Caco-2 (cell line): Measurements from ENCODE around the gene CRADD. TPM values are rescaled to one million over a fixed set of nuclear protein-coding genes. Genes with fewer than 3 reads are reported as not detected.
"Not testable (repeated sequence)": the region's sequence is repeated elsewhere in the genome, so short reads cannot be mapped to it uniquely, and the experiment has no call there.

ENCODE experiments used
- BruUV-seq: library from RNA; stranded (reverse); fragments of 400-500 nt; replicated peaks from 2 replicates; lab custom pipeline; 2021; lab: Mats Ljungman, UMichigan
- CTCF ChIA-PET: fragments of 300-600 bp; sonication (Branson Sonifier 250); formaldehyde crosslinking; loops from one replicate; lab custom pipeline; 2022; ENCODE audit warnings: antibody characterized with exemption; lab: Charles Lee
- POLR2A ChIA-PET: fragments of 300-600 bp; sonication (Branson Sonifier 250); formaldehyde crosslinking; loops from one replicate; lab custom pipeline; 2022; ENCODE audit warnings: antibody characterized with exemption; lab: Charles Lee
- DNase-seq, 2 experiments: peaks; one replicate each; pipeline versions ENCODE4 v3.0.0 to v3.0.0-alpha.2; 2020 to 2022
- H3K27me3 ChIP-seq: replicated peaks from 2 replicates; pipeline ENCODE4 v1.6.0; 2011; ENCODE audit warnings: low read length; ENCODE audit not compliant: control insufficient read depth, insufficient read depth
- H3K36me3 ChIP-seq: 2 replicates; pipeline ENCODE4 v1.5.1; 2011; ENCODE audit warnings: low read length; ENCODE audit not compliant: control insufficient read depth, insufficient read depth
- H3K4me1 ChIP-seq: fragments of 250-450 bp; sonication (Bioruptor Pico); 2 replicates; pipeline ENCODE4 v1.5.1; 2020; ENCODE audit warnings: mild to moderate bottlenecking
- H3K4me3 ChIP-seq: 2 replicates; pipeline ENCODE4 v1.5.1; 2011; ENCODE audit warnings: low read depth, mild to moderate bottlenecking, control low read depth, low read length
- H3K9me3 ChIP-seq: fragments of 250-450 bp; sonication (Bioruptor Pico); 2 replicates; pipeline ENCODE4 v1.5.1; 2020; ENCODE audit warnings: mild to moderate bottlenecking, moderate library complexity
- H3K27ac Mint-ChIP-seq: one replicate; pipeline ENCODE4 v1.8.0; 2022; ENCODE audit warnings: mixed read lengths; ENCODE audit not compliant: unreplicated experiment
- H3K27me3 Mint-ChIP-seq: one replicate; pipeline ENCODE4 v1.8.0; 2022; ENCODE audit warnings: mixed read lengths; ENCODE audit not compliant: insufficient read depth, unreplicated experiment
- H3K36me3 Mint-ChIP-seq: one replicate; pipeline ENCODE4 v1.8.0; 2022; ENCODE audit warnings: mild to moderate bottlenecking, mixed read lengths; ENCODE audit not compliant: insufficient read depth, unreplicated experiment
- H3K4me1 Mint-ChIP-seq: one replicate; pipeline ENCODE4 v1.8.0; 2022; ENCODE audit warnings: low read depth, mixed read lengths; ENCODE audit not compliant: unreplicated experiment
- H3K4me3 Mint-ChIP-seq: one replicate; pipeline ENCODE4 v1.8.0; 2022; ENCODE audit warnings: mild to moderate bottlenecking, moderate library complexity, mixed read lengths; ENCODE audit not compliant: unreplicated experiment
- H3K9me3 Mint-ChIP-seq: one replicate; pipeline ENCODE4 v1.8.0; 2022; ENCODE audit warnings: mixed read lengths; ENCODE audit not compliant: unreplicated experiment
- CTCF ChIP-seq, 2 experiments: fragments of 200-600 bp in 1 of 2; IDR thresholded peaks; 1 replicate in 1 of 2; 2 replicates in 1 of 2; pipeline versions ENCODE4 v1.5.1 to v1.8.0; 2011 to 2022; ENCODE audit warnings: antibody characterized with exemption in 1 of 2, control low read depth in 1 of 2, inconsistent platforms in 1 of 2, low read depth in 1 of 2, low read length in 1 of 2, mild to moderate bottlenecking in 1 of 2, moderate library complexity in 1 of 2; ENCODE audit not compliant: insufficient read depth in 1 of 2, severe bottlenecking in 1 of 2, unreplicated experiment in 1 of 2
- intact Hi-C: fragments of 100-400 bp; cut with micrococcal nuclease; formaldehyde crosslinking; loops from one replicate; pipeline ENCODE4 v1.10.0; 2022; ENCODE audit not compliant: unreplicated experiment
- total RNA-seq: library from RNA; stranded (reverse); gene quantifications from 2 replicates; pipeline ENCODE4 v1.2.3, GENCODE V29; 2022

The CRADD gene
- total RNA-seq, 1 experiment from 2014 or later: 29.2 TPM

- Mint-ChIP-seq H3K9me3 (no peaks in the 10 kb centered on the region), H3K4me1 (peaks cover 6% of the 10 kb centered on the region), H3K36me3 (peaks cover 14% of the 10 kb centered on the region), H3K27me3 (no peaks in the 10 kb centered on the region), H3K4me3 (no peak overlapping the region), H3K27ac (no peak overlapping the region)
- no peak for TF ChIP-seq CTCF (IDR thresholded peaks at IDR 0.05; ENCODE audit: insufficient read depth in 1 of 2, low read depth in 1 of 2, low read length in 1 of 2, severe bottlenecking in 1 of 2, unreplicated experiment in 1 of 2)
- no peak for DNase-seq
- CTCF ChIA-PET: no interaction called here
- H3K36me3 ChIP-seq: no peaks in the 10 kb centered on the region
- H3K9me3 ChIP-seq: no peaks in the 10 kb centered on the region
- BruUV-seq: no TSS peak
- H3K4me1 ChIP-seq: peaks cover 6% of the 10 kb centered on the region; the same call in 1 of the 2 replicates
- H3K27me3 ChIP-seq: no peaks in the 10 kb centered on the region
- intact Hi-C loops: no loop called here
- H3K4me3 ChIP-seq: no peak overlapping the region
- POLR2A ChIA-PET: no interaction called here
Observed at GRCh38 chr12:93796729-93797128, 119.6 kb downstream of the CRADD start.

GRCh38 chr12:93798279-93799151 is 121.3 kb downstream of the CRADD start:
- ChIA-PET POLR2A (no interaction called here), CTCF (no interaction called here)
- Histone ChIP-seq H3K36me3 (no peaks in the 10 kb centered on the region), H3K4me3 (no peak overlapping the region), H3K27me3 (no peaks in the 10 kb centered on the region), H3K9me3 (no peaks in the 10 kb centered on the region), H3K4me1 (peaks cover 6% of the 10 kb centered on the region; the same call in 1 of the 2 replicates)
- no peak for DNase-seq
- no TSS peak for BruUV-seq
- Mint-ChIP-seq H3K4me3 (no peak overlapping the region), H3K9me3 (no peaks in the 10 kb centered on the region), H3K36me3 (peaks cover 19% of the 10 kb centered on the region), H3K27me3 (no peaks in the 10 kb centered on the region), H3K4me1 (peaks cover 6% of the 10 kb centered on the region), H3K27ac (no peak overlapping the region)
- no peak for TF ChIP-seq CTCF (IDR thresholded peaks at IDR 0.05; ENCODE audit: insufficient read depth in 1 of 2, low read depth in 1 of 2, low read length in 1 of 2, severe bottlenecking in 1 of 2, unreplicated experiment in 1 of 2)
- intact Hi-C loops: no loop called here

- H3K9me3 ChIP-seq, H3K9me3 Mint-ChIP-seq, H3K36me3 ChIP-seq, H3K4me1 Mint-ChIP-seq, H3K27me3 ChIP-seq, POLR2A ChIA-PET, DNase-seq, BruUV-seq, H3K4me1 ChIP-seq, H3K4me3 Mint-ChIP-seq, H3K27ac Mint-ChIP-seq, H3K4me3 ChIP-seq, H3K27me3 Mint-ChIP-seq: not testable (repeated sequence)
- intact Hi-C loops: loop anchor here (1.0 kb wide), 1 partner anchor 231 kb away; no protein-coding TSS in a partner anchor
- peaks cover 31% of the 10 kb centered on the region for H3K36me3 Mint-ChIP-seq
- CTCF ChIA-PET: interaction anchor here (0.5 to 0.7 kb wide), 2 partner anchors 273 to 300 kb away, joined by 3 read pairs; no protein-coding TSS in a partner anchor
Observed at GRCh38 chr12:93801666-93802065, 124.5 kb downstream of the CRADD start.
